GM12872 (cell line): Measurements from ENCODE around the gene FBXO4.

Experiments
- TF ChIP-seq, protein P1 (sequence below): IDR thresholded peaks from 3 replicates; pipeline ENCODE4 v1.5.1; 2011; ENCODE audit warnings: low read depth, mild to moderate bottlenecking, low read length, moderate library complexity; ENCODE audit not compliant: insufficient read depth

FBXO4 gene

GRCh38 chr5:41985945-41986695, 61.0 kb downstream of the FBXO4 start:
- TF ChIP-seq, protein P1, sequence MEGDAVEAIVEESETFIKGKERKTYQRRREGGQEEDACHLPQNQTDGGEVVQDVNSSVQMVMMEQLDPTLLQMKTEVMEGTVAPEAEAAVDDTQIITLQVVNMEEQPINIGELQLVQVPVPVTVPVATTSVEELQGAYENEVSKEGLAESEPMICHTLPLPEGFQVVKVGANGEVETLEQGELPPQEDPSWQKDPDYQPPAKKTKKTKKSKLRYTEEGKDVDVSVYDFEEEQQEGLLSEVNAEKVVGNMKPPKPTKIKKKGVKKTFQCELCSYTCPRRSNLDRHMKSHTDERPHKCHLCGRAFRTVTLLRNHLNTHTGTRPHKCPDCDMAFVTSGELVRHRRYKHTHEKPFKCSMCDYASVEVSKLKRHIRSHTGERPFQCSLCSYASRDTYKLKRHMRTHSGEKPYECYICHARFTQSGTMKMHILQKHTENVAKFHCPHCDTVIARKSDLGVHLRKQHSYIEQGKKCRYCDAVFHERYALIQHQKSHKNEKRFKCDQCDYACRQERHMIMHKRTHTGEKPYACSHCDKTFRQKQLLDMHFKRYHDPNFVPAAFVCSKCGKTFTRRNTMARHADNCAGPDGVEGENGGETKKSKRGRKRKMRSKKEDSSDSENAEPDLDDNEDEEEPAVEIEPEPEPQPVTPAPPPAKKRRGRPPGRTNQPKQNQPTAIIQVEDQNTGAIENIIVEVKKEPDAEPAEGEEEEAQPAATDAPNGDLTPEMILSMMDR, result no peak
